ENCODE data around the gene ELP6.

The ELP6 gene, protein sequence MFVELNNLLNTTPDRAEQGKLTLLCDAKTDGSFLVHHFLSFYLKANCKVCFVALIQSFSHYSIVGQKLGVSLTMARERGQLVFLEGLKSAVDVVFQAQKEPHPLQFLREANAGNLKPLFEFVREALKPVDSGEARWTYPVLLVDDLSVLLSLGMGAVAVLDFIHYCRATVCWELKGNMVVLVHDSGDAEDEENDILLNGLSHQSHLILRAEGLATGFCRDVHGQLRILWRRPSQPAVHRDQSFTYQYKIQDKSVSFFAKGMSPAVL

DNA sequence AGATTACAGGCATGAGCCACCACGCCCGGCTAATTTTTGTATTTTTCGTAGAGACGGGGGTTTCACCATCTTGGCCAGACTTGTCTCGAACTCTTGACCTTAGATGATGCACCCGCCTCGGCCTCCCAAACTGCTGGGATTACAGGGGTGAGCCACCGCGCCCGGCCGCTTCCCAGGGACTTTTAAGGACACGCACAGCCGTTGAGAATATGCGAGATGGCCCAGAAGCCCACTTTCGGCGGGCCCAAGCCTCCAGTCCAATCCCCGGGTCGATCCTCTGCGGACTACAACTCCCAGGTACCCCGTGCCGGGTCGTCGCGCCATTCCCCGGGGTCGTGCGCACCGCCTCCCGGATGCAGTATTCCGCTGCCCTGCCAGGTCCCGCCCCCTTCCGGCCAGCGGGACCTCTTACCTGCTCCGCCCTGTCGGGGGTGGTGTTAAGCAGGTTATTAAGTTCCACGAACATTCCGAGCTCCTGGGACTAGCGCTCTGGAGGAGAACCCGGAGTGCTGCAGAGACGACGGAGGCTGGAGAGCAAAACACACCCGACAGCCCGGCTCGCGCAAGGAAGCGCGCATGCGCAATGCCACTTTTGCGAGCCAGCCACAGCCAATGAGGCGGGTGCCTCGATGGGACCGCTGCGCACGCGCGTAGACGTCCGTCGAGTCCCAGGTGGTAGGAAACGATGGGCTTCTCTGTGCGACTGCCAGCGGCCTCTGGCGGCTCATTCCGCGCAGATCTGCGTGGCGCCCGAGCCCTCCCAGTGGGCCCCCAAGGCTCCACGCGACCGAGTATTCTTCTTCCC is at the start of gene ELP6:
ELP6 (minus strand) TSS at position 588 of the 805 bp plus-strand sequence; CDS start at position 466, 122 bp downstream.
- peak; percentile 95 to 96 (median 96) for DNase-seq (ENCODE audit: low read depth in 3 of 3)

DNA sequence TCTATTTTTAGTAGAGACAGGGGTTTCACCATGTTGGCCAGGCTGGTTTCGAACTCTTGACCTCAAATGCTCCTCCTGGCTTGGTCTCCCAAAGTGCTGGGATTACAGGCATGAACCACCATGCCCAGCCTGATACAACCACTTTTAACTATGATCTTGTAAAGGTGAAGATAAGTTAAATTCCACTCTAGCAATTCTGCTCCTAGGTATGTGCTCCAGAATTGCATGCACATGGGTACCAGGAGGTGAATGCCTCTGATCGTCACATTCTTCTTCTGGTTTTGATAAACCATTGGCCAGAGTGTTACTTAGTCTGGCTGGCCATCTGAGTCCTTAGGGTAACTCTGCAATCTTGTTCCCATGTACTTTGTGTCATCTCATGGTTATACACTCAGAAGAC is 42.8 kb upstream of the ELP6 start:
- DNase-seq (ENCODE audit: low read depth in 3 of 3), result no peak

DNA sequence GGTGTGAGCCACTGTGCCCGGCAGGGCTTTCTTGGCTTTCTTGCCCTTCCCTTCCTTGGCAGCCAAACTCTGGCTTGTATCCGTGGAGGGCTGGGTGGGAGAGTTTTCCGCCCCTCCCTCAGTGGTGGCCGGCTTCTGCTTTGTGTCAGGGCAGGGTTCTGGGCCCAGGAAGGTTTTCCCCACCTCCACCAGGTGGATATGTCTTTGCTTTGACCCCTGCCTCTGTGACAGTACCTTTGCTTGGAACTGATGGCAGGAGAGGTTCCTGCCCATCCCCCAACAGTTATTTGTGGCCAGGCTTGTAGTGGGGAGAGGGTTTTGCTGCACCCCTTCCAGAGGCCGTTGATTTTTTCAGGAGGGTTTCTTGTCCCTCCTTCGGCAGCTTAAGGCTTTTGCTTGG is 40.8 kb upstream of the ELP6 start:
- DNase-seq (ENCODE audit: low read depth in 3 of 3), result no peak

- DNase-seq (ENCODE audit: low read depth in 3 of 3), result no peak
These were observed 39.9 kb upstream of the ELP6 start for GRCh38 chr3:47553407-47553806.

DNA sequence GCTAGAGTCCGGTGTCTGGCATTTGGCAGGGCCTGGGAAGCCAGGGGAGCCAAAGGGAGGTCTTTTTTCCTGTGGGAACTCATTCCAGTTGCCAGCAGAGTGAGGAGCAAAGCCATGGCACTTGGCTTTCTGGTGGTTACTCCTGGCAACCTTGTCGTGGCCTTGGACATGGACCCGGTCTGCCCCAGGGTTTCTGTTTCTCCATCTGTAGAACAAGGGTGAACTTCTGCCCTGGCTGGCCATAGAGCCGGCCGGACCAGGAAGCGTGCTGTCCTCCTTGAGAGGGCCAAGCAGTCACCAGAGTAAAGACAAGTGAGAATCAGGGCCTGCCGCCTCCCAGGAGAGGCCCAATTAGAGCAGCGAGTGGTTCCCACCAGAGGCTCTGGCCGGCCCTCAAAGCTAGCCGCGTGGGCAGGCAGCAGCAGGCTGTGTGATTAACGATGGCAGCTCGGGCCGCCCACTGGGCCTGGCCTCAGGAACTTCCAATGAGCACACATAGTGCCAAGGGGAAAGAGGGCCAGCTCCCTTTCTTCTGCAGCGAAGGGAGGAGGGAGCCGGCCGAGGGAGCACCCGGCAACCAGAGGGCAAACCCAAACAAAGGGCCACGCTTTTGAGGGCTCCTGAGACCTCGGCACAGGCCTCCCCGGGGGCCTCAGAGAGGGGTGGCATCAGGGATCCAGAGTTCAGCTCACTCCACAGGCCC is 29.1 kb upstream of the ELP6 start:
- no peak for DNase-seq (ENCODE audit: low read depth in 3 of 3)

DNA sequence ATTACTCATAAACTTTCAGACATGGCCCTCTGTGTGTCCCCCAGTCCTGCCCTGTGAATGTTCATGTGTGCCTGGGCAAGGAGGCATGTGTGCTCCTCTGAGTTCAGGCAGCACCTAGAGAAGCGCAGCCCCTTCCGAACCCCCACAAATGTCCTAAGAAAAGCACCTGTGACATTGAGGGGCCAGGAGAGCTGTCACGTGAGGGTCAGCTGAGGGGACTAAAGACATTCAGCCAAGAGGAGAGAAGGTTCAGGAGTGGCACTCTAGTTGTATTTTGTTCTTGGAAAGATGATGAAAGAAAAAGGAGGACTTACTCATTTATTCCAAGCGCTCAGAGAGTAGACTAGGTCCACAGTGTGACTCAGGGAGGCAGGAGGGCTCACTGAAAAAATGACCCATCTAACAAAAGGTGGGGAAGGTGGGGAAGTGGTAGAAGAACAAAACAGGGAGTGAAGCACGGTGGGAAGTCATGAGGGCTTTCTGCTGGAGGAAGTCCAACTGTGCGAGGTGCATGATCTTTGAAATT is 28.1 kb upstream of the ELP6 start:
- no peak for DNase-seq (ENCODE audit: low read depth in 3 of 3)

- no peak for DNase-seq (ENCODE audit: low read depth in 3 of 3)
These were observed 26.8 kb upstream of the ELP6 start for GRCh38 chr3:47540281-47540680.

DNA sequence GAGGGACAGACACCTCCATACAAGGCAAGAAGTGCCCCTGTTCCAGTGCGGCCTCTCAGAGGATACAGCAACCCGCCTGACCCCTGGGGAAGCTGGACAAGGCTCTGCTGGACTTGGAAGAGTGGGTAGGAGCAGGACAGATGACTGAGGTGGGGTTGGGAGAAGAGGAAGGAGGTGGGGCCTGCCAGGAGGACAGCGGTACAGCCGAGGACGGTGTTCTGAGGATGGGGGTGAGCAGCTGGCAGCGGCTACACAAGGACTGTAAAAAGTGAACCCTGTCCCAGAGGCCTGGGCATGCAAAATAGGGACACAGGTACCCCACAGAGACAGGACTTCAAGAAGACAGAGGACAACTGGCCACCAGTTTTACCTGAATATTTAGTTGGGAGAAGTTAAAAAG is 23.5 kb upstream of the ELP6 start:
- no peak for DNase-seq (ENCODE audit: low read depth in 3 of 3)

GRCh38 chr3:47536221-47536891 is 22.8 kb upstream of the ELP6 start:
- no peak for DNase-seq (ENCODE audit: low read depth in 3 of 3)

DNA sequence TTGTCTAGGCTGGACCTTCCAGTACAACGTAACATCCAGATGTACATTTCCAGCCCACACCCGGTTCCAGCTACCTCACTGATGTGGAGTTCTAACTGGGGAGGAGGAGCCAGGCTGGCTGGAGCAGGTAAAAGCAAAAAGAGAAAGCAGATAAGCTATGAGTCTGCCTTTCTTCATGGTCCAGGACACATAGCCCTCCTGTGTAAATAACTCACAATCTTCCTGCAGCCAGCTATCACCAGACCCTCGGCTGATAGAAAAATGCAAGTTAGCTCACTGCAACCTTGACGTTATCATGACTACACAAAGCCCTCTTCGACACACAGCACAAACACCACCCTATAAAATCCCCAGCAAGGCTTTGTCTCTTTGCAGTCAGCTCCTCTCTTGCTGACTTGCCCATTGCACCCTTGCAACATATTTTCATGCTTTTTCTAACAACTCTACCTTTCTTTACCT is 20.5 kb upstream of the ELP6 start:
- no peak for DNase-seq (ENCODE audit: low read depth in 3 of 3)

DNA sequence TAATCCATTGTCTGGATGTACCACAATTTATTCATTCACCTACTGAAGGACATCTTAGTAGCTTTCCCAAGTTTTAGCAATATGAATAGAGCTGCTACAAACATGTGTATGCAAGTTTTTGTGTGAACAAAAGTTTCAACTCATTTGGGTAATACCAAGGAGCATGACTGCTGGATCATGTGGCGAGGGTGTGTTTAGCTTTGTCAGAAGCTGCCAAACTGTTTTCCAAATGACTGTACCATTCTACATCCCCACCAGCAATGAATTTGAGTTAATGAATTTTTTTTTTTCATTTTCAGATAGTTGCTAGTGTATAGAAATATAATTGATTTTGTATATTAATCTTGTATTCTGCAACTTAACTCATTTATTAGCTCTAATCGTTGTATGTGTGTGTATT is 20.0 kb upstream of the ELP6 start:
- no peak for DNase-seq (ENCODE audit: low read depth in 3 of 3)

- DNase-seq (ENCODE audit: low read depth in 3 of 3), result no peak
These were observed 14.6 kb upstream of the ELP6 start for GRCh38 chr3:47527952-47528725.

DNA sequence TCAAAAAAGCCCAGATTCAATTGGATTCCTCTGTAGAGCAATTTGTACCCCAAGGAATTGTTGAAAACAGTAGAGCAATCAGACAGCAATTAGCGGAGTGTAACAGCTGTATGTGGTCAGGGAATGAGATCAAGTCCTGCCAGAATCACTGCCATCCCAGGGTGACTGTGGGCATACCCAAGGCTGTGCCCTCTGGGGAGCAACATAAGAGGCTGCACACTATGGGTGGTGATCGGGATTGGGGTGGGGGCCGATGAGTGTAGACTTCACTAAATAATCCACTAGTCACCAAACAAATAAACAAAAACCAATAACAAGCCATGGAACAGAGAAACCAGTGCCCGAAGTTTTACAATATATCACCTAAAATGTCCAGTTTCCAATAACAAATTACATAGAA is 12.1 kb upstream of the ELP6 start:
- no peak for DNase-seq (ENCODE audit: low read depth in 3 of 3)

DNA sequence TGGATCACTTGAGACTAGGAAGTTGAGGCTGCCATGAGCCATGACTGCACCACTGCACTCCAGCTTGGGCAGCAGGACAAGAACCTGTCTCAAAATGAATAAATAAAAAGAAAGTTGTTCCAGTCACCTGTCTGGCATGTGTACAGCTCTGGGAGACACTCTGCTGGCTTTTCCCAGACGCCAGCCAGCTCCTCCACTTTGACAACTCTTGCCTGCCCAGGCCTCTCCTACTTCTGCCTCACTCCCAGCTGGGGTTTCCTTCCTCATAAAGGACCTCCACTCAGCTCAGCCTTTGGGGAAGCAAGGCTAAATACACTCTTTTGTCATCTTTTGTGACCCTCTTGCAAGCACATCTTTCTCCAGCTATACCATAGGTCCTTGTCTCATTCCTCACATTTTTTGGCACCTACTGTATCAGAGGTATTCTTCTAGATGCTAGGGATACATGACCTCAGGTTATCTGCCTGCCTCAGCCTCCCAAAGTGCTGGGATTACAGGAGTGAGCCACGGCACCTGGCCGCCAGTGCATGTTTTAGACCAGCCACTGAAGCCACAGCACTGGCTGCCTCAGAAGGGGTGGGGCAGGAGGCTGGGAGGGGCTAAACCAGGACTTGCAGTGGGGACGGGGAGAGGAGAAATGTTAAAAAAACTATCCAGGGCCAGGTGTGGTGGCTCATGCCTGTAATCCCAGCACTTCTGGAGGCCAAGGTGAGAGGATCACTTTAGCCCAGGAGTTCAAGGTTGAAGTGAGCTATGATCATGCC is 10.0 kb upstream of the ELP6 start:
- DNase-seq (ENCODE audit: low read depth in 3 of 3), result no peak

GRCh38 chr3:47522082-47522987 is 8.8 kb upstream of the ELP6 start:
- peak; percentile 60 to 72 (median 64) for DNase-seq (ENCODE audit: low read depth in 3 of 3)

DNA sequence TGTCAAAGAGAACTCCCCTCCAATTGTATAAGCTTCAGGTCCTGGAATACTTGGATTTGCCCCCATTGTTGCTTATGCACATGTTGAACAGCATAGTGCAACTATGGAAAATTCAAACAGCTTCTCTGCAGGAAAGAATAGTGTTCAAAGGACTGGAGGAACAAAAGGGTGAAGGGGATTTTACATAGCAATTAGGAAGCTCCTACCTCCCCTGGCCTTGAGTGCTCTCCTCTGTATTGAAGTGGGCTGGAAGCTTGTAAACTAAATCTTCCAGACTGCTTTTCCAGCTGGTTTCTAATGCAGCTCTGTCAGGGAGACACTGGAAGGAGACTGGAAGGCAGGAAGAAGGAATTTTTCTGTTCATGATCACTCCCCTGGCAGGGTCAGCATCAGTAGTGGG is 7.2 kb upstream of the ELP6 start:
- no peak for DNase-seq (ENCODE audit: low read depth in 3 of 3)

- no peak for DNase-seq (ENCODE audit: low read depth in 3 of 3)
These were observed 4.4 kb upstream of the ELP6 start for GRCh38 chr3:47517937-47518336.

GRCh38 chr3:47515864-47516319 is 2.4 kb upstream of the ELP6 start:
- DNase-seq (ENCODE audit: low read depth in 3 of 3), result no peak

- no peak for DNase-seq (ENCODE audit: low read depth in 3 of 3)
These were observed 1.6 kb upstream of the ELP6 start for GRCh38 chr3:47515100-47515499.
